Measurements from ENCODE around the gene CCDC9.

GRCh38 chr19:47270408-47270807 is 14.1 kb downstream of the CCDC9 start:
- TF ChIP-seq, protein P1, sequence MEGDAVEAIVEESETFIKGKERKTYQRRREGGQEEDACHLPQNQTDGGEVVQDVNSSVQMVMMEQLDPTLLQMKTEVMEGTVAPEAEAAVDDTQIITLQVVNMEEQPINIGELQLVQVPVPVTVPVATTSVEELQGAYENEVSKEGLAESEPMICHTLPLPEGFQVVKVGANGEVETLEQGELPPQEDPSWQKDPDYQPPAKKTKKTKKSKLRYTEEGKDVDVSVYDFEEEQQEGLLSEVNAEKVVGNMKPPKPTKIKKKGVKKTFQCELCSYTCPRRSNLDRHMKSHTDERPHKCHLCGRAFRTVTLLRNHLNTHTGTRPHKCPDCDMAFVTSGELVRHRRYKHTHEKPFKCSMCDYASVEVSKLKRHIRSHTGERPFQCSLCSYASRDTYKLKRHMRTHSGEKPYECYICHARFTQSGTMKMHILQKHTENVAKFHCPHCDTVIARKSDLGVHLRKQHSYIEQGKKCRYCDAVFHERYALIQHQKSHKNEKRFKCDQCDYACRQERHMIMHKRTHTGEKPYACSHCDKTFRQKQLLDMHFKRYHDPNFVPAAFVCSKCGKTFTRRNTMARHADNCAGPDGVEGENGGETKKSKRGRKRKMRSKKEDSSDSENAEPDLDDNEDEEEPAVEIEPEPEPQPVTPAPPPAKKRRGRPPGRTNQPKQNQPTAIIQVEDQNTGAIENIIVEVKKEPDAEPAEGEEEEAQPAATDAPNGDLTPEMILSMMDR (IDR thresholded peaks at IDR 0.05 in 4 of 5, conservative IDR thresholded peaks at IDR 0.05 in 1 of 5) = no peak
- TF ChIP-seq POLR2A (IDR thresholded peaks at IDR 0.05) = no peak
